Lung (tissue), 12 donors: Measurements from ENCODE around the gene PCGF5. TPM values are rescaled to one million over a fixed set of nuclear protein-coding genes. Genes with fewer than 3 reads are reported as not detected.
A peak's percentile ranks its signal among the peaks of the same experiment; 100 is the strongest.

Experiments used
- ATAC-seq: fragments of 200-7000 bp; cut with Tn5 transposase; one replicate; pipeline ENCODE4 v1.9.1; 2020; ENCODE audit warnings: moderate number of reproducible peaks; ENCODE audit not compliant: insufficient read depth, low FRiP score
- DNase-seq, 3 donors: peaks; one replicate each; pipeline ENCODE4 v3.0.0-alpha.2; 2013 to 2017
- H3K27ac ChIP-seq, 2 donors: one replicate each; pipeline ENCODE4 v1.5.1; 2013; ENCODE audit warnings: mild to moderate bottlenecking in 2 of 2, moderate library complexity in 2 of 2, control low read depth in 1 of 2, inconsistent platforms in 1 of 2, low read depth in 1 of 2, low read length in 1 of 2
- H3K27me3 ChIP-seq, 3 donors: one replicate each; pipeline ENCODE4 v1.5.1; 2013; ENCODE audit warnings: low read length in 2 of 3; ENCODE audit not compliant: control insufficient read depth in 3 of 3, insufficient read depth in 3 of 3
- H3K36me3 ChIP-seq, 4 donors: one replicate each; pipeline ENCODE4 v1.5.1; 2013; ENCODE audit warnings: low read length in 4 of 4, mild to moderate bottlenecking in 1 of 4, moderate library complexity in 1 of 4; ENCODE audit not compliant: control insufficient read depth in 4 of 4, insufficient read depth in 4 of 4
- H3K4me1 ChIP-seq, 5 donors: one replicate each; pipeline ENCODE4 v1.5.1; 2013; ENCODE audit warnings: low read length in 5 of 5, mild to moderate bottlenecking in 2 of 5, moderate library complexity in 1 of 5; ENCODE audit not compliant: control insufficient read depth in 5 of 5, insufficient read depth in 5 of 5
- H3K4me3 ChIP-seq: one replicate; pipeline ENCODE4 v1.5.1; 2013; ENCODE audit warnings: mild to moderate bottlenecking, control low read depth, moderate library complexity
- H3K9ac ChIP-seq, 2 donors: one replicate each; pipeline ENCODE4 v1.5.1; 2013; ENCODE audit warnings: low read length in 2 of 2, control low read depth in 1 of 2; ENCODE audit not compliant: insufficient read depth in 1 of 2
- H3K9me3 ChIP-seq, 4 donors: one replicate each; pipeline ENCODE4 v1.5.1; 2013; ENCODE audit warnings: low read length in 3 of 4, mild to moderate bottlenecking in 1 of 4, moderate library complexity in 1 of 4; ENCODE audit not compliant: control insufficient read depth in 4 of 4, insufficient read depth in 3 of 4
- CTCF ChIP-seq: IDR thresholded peaks from 2 replicates; pipeline ENCODE4 v1.5.1; 2012; ENCODE audit warnings: mild to moderate bottlenecking; ENCODE audit errors: control extremely low read depth, extremely low read depth
- WGBS, 2 donors: extraction: QIAGEN DNeasy Blood & Tissue Kit; methylation state at CpG; one replicate each; pipeline ENCODE4 v1.1.7; 2013; 5-methylcytosine and 5-hydroxymethylcytosine counted together
- polyA plus RNA-seq, 2 donors: library from polyadenylated mRNA; stranded (reverse); fragments of 200-250 nt; gene quantifications; one replicate each; pipeline ENCODE4 v1.2.1, GENCODE V29; 2013
- total RNA-seq, 2 donors: library from RNA; depleted of rRNA in 1 of 2; stranded (reverse); fragments of >200 nt in 1 of 2; gene quantifications; one replicate each; pipeline ENCODE4 v1.2.1, GENCODE V29; 2014 to 2021
- donor health status: control.
- donor health status: control.
- donor health status: Bipolar disorder and iron deficiency.
- donor health status: healthy.
- donor health status: DM: yes; HTN: yes; CAD: no.

The PCGF5 gene
- total and polyA plus RNA-seq, 4 donors, result 27.2 to 36.9 (median 32.6) TPM

DNA sequence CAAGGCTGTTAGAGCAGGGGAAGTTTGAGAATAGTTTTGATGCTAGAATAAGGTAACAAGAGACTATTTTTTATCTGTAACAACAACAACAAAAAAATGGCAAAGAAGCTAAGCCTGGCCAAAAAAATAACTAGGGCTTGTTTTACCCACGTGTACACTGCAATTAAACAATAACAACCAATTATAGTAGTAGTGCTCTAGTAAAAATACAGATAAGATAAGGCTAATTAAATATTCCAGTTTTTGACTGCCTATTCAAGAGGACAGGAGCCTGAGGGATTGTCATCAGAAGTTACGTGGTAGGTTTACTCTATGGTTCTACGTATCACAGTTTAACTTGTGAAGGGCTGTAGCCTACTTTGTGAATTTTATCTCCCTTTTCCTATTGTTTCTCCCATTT is 29.2 kb downstream of the PCGF5 start:
- H3K27me3 ChIP-seq, result no peaks in the 10 kb centered on the region
- H3K4me3 ChIP-seq, result no peak overlapping the region
- DNase-seq (no peak), ATAC-seq (no peak)
- WGBS, 2 donors, result 71 to 87% methylated on average over 3 of the region's 3 CpGs
- no peak overlapping the region for H3K27ac ChIP-seq
- no peak for TF ChIP-seq CTCF
- no peaks in the 10 kb centered on the region for H3K9me3 ChIP-seq
- peaks cover 0 to 8% (median 0%) of the 10 kb centered on the region in 5 donors for H3K4me1 ChIP-seq
- H3K9ac ChIP-seq, result no peak overlapping the region
- peaks cover 0 to 16% (median 14%) of the 10 kb centered on the region in 4 donors for H3K36me3 ChIP-seq

GRCh38 chr10:91250341-91250740 is 29.9 kb downstream of the PCGF5 start:
- peaks cover 5 to 22% (median 21%) of the 10 kb centered on the region in 4 donors for H3K36me3 ChIP-seq
- H3K27me3 ChIP-seq, result no peaks in the 10 kb centered on the region
- peaks cover 0 to 8% (median 0%) of the 10 kb centered on the region in 5 donors for H3K4me1 ChIP-seq
- no peak for ATAC-seq
- WGBS, 2 donors, result 66 to 75% methylated on average over 1 of the region's 1 CpG
- H3K9ac ChIP-seq, result no peak overlapping the region
- DNase-seq, result no peak
- no peak for TF ChIP-seq CTCF
- H3K4me3 ChIP-seq, result no peak overlapping the region
- H3K9me3 ChIP-seq, result peaks cover 0 to 4% (median 4%) of the 10 kb centered on the region in 4 donors
- no peak overlapping the region for H3K27ac ChIP-seq

DNA sequence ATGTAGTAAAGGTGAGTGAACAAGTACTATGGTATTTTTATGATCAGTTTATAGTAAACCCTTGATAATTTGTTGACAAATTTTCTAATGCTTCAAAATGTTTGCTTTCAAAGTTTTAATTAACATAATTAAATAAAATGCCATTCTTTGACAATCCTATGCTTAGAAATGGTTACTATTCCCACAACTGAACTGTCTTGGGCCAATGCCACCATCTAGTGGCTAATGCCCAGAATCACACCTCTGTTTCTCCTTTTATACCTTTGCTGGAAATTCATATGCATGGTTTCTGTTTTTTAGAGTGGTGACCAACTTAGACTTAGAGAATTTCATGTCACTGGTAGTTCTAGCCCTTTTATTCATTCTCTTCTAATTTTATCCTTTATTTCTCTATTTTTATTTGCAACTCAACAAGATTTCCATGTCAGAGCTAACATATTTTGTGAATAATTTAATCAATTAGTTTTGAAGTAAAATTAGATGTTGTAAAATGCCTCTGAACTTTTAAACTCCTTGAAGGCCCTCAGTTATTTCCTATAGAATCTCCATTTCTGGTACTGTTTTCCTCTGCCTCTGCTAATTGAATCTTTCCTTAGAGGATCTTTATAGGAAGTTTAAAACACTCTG is 31.1 kb downstream of the PCGF5 start:
- no peak overlapping the region for H3K27ac ChIP-seq
- H3K9me3 ChIP-seq, result peaks cover 0 to 6% (median 4%) of the 10 kb centered on the region in 4 donors
- ATAC-seq (peak; percentile 87), DNase-seq (peak; percentile 54 to 81 (median 80))
- H3K4me3 ChIP-seq, result no peak overlapping the region
- H3K27me3 ChIP-seq, result no peaks in the 10 kb centered on the region
- peak; percentile 82 for TF ChIP-seq CTCF
- H3K9ac ChIP-seq, result no peak overlapping the region
- peaks cover 0 to 8% (median 0%) of the 10 kb centered on the region in 5 donors for H3K4me1 ChIP-seq
- H3K36me3 ChIP-seq, result peaks cover 5 to 33% (median 23%) of the 10 kb centered on the region in 4 donors
